Hepatocyte (in vitro differentiated cells): ENCODE results near the gene LRFN4.

Experiments used
- CTCF ChIP-seq: fragments of 200-600 bp; sonication (generic); IDR thresholded peaks from 2 replicates; pipeline ENCODE4 v1.5.1; 2016; ENCODE audit warnings: antibody characterized with exemption, mild to moderate bottlenecking; ENCODE audit not compliant: poor library complexity
- EZH2 ChIP-seq: fragments of 200-600 bp; sonication (generic); IDR thresholded peaks from 2 replicates; pipeline ENCODE4 v1.6.1; 2016; ENCODE audit warnings: antibody characterized with exemption, mild to moderate bottlenecking, borderline replicate concordance
- EZH2phosphoT487 ChIP-seq: fragments of 200-600 bp; sonication (generic); IDR thresholded peaks from one replicate; pipeline ENCODE4 v1.6.1; 2018; ENCODE audit warnings: antibody characterized with exemption, mild to moderate bottlenecking, low read depth, moderate library complexity; ENCODE audit not compliant: unreplicated experiment, severe bottlenecking

DNA sequence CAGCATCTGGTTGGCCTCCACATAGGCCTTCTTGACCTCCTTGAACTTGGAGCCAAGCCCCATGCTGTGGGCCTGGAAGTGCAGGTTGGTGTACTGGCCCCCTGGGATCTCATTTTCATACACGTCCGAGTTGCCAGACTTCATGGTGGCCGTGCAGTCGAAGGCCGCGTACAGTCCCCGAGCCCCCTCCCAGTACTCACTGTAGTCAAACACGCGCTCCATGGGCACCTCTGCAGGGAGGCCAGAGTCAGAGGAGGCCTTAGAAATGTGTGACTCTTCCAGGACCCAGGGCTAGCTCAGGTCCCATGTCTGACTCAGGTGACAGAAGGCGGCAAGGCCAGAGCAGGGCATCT lies 6.7 kb upstream of the LRFN4 start:
- TF ChIP-seq CTCF: no peak
- TF ChIP-seq EZH2: no peak
- no peak for TF ChIP-seq EZH2phosphoT487
